DND-41 (cell line): ENCODE data around the gene XPNPEP3.

Experiments used
- ATAC-seq: fragments of 200-7000 bp; cut with Tn5 transposase; 3 replicates; pipeline ENCODE4 v1.9.1; 2021; ENCODE audit warnings: low read depth; ENCODE audit not compliant: insufficient read depth
- DNase-seq: peaks from one replicate; pipeline ENCODE4 v3.0.0-alpha.2; 2020
- H2AFZ ChIP-seq: 2 replicates; pipeline ENCODE4 v1.6.0; 2012; ENCODE audit warnings: low read depth, low read length
- H3K27ac ChIP-seq: 2 replicates; pipeline ENCODE4 v1.5.1; 2012; ENCODE audit warnings: low read length, inconsistent platforms
- H3K27me3 ChIP-seq: fragments of 200-600 bp; sonication (generic); 2 replicates; pipeline ENCODE4 v1.6.0; 2012; ENCODE audit warnings: low read length, mild to moderate bottlenecking, inconsistent platforms; ENCODE audit not compliant: insufficient read depth, poor library complexity
- H3K36me3 ChIP-seq: 2 replicates; pipeline ENCODE4 v1.5.1; 2012; ENCODE audit warnings: low read length, inconsistent platforms; ENCODE audit not compliant: insufficient read depth
- H3K4me1 ChIP-seq: 2 replicates; pipeline ENCODE4 v1.5.1; 2012; ENCODE audit warnings: mild to moderate bottlenecking, low read length; ENCODE audit not compliant: insufficient read depth
- H3K4me2 ChIP-seq: 2 replicates; pipeline ENCODE4 v1.6.0; 2012; ENCODE audit warnings: mild to moderate bottlenecking, moderate library complexity, low read length, inconsistent platforms; ENCODE audit not compliant: insufficient read depth
- H3K4me3 ChIP-seq, 2 experiments: fragments of 200-600 bp in 1 of 2; shearing (Covaris generic) in 1 of 2; 2 replicates each; pipeline ENCODE4 v1.5.1; 2012 to 2016; ENCODE audit warnings: inconsistent platforms in 2 of 2, low read length in 2 of 2, mild to moderate bottlenecking in 2 of 2, low read depth in 1 of 2, moderate library complexity in 1 of 2
- H3K79me2 ChIP-seq: 2 replicates; pipeline ENCODE4 v1.6.0; 2012; ENCODE audit warnings: low read length, inconsistent platforms; ENCODE audit not compliant: insufficient read depth
- H3K9ac ChIP-seq: 2 replicates; pipeline ENCODE4 v1.6.0; 2012; ENCODE audit warnings: low read depth, mild to moderate bottlenecking, inconsistent platforms, low read length, moderate library complexity
- H3K9me3 ChIP-seq: 2 replicates; pipeline ENCODE4 v1.5.1; 2012; ENCODE audit warnings: low read length, moderate library complexity, mild to moderate bottlenecking, inconsistent platforms; ENCODE audit not compliant: insufficient read depth, severe bottlenecking
- H4K20me1 ChIP-seq: 2 replicates; pipeline ENCODE4 v1.6.0; 2012; ENCODE audit warnings: low read length; ENCODE audit not compliant: insufficient read depth
- CTCF ChIP-seq: IDR thresholded peaks from 2 replicates; pipeline ENCODE4 v1.5.1; 2012; ENCODE audit warnings: borderline replicate concordance, low read length, moderate library complexity, mild to moderate bottlenecking; ENCODE audit not compliant: poor library complexity, severe bottlenecking; ENCODE audit errors: extremely low read depth
- EZH2 ChIP-seq: IDR thresholded peaks from 3 replicates; pipeline ENCODE4 v1.6.1; 2012; ENCODE audit warnings: borderline replicate concordance, low read depth, mild to moderate bottlenecking, moderate library complexity, low read length, inconsistent platforms; ENCODE audit not compliant: severe bottlenecking

XPNPEP3 gene

GRCh38 chr22:40874016-40874415 lies 17.1 kb downstream of the XPNPEP3 start:
- ATAC-seq (no peak), DNase-seq (no peak)
- no peaks in the 10 kb centered on the region for H3K4me1 ChIP-seq
- no peak overlapping the region for H3K4me3 ChIP-seq
- no peaks in the 10 kb centered on the region for H3K79me2 ChIP-seq
- H3K9ac ChIP-seq, result no peak overlapping the region; the same call in 1 of the 2 replicates
- H3K36me3 ChIP-seq, result 0 out of 2 replicates have a peak, but pooled peaks cover 2% of the 10 kb centered on the region
- no peaks in the 10 kb centered on the region for H3K27me3 ChIP-seq
- H3K4me2 ChIP-seq, result no peak overlapping the region
- no peaks in the 10 kb centered on the region for H4K20me1 ChIP-seq
- H2AFZ ChIP-seq, result no peak overlapping the region
- TF ChIP-seq EZH2 (no peak), CTCF (no peak)
- H3K27ac ChIP-seq, result no peak overlapping the region
- no peaks in the 10 kb centered on the region for H3K9me3 ChIP-seq

DNA sequence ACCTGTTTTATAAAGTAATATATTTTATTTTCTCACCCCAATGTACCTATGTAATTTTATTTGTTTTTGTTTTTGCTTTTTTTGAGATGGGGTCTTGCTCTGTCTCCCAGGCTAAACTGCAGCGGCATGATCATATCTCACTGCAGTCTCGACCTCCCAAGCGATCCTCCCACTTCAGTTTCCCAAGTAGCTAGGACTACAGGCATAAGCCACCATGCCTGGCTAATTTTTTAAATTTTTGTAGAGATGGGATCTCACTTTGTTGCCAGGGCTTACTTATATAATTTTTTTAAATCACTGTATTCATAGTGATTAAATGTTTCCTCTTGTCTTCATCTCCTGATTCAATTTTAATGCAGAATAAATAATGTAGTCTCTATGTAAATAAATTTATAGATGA lies 18.2 kb downstream of the XPNPEP3 start:
- H3K27me3 ChIP-seq, result no peaks in the 10 kb centered on the region
- no peak overlapping the region for H3K9ac ChIP-seq
- no peaks in the 10 kb centered on the region for H4K20me1 ChIP-seq
- H2AFZ ChIP-seq, result no peak overlapping the region
- no peak overlapping the region for H3K4me2 ChIP-seq
- H3K79me2 ChIP-seq, result no peaks in the 10 kb centered on the region
- DNase-seq, result no peak
- H3K9me3 ChIP-seq, result no peaks in the 10 kb centered on the region
- no peak for ATAC-seq
- no peaks in the 10 kb centered on the region for H3K4me1 ChIP-seq
- H3K27ac ChIP-seq, result no peak overlapping the region
- no peak overlapping the region for H3K4me3 ChIP-seq
- H3K36me3 ChIP-seq, result 0 out of 2 replicates have a peak, but pooled peaks cover 3% of the 10 kb centered on the region
- no peak for TF ChIP-seq CTCF
- no peak for TF ChIP-seq EZH2

DNA sequence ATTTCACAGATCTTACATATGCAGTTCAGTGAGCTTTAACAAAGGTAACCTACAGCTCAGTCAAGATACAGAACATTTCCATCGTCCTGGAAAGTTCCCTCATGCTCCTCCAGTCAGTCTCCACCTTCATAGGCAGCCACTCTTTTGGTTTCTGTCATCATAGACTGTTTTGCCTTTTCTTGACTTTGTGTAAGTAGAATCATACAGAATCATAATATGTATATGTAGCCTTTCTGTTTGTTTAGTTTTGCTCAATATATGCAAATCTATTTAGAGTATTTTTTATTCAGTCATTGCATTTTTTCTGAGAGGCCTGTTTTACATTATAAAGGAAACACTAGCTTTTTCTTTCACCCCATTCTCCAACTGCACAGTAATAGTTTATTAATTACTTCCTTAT lies 20.0 kb downstream of the XPNPEP3 start:
- Histone ChIP-seq H3K27me3 (no peaks in the 10 kb centered on the region), H3K4me1 (no peaks in the 10 kb centered on the region), H3K9me3 (no peaks in the 10 kb centered on the region), H3K27ac (no peak overlapping the region), H4K20me1 (no peaks in the 10 kb centered on the region), H3K36me3 (peaks cover 7% of the 10 kb centered on the region), H2AFZ (no peak overlapping the region), H3K79me2 (no peaks in the 10 kb centered on the region), H3K4me3 (no peak overlapping the region), H3K4me2 (no peak overlapping the region), H3K9ac (no peak overlapping the region)
- DNase-seq, result no peak
- TF ChIP-seq EZH2 (no peak), CTCF (no peak)
- no peak for ATAC-seq

GRCh38 chr22:40877488-40877887 lies 20.5 kb downstream of the XPNPEP3 start:
- no peak overlapping the region for H2AFZ ChIP-seq
- no peaks in the 10 kb centered on the region for H3K79me2 ChIP-seq
- H3K4me2 ChIP-seq, result no peak overlapping the region
- TF ChIP-seq EZH2, result no peak
- TF ChIP-seq CTCF, result no peak
- no peak overlapping the region for H3K9ac ChIP-seq
- H3K4me3 ChIP-seq, result no peak overlapping the region
- no peak overlapping the region for H3K27ac ChIP-seq
- no peaks in the 10 kb centered on the region for H3K9me3 ChIP-seq
- peaks cover 12% of the 10 kb centered on the region for H3K36me3 ChIP-seq
- H4K20me1 ChIP-seq, result no peaks in the 10 kb centered on the region
- no peaks in the 10 kb centered on the region for H3K4me1 ChIP-seq
- ATAC-seq (no peak), DNase-seq (no peak)
- no peaks in the 10 kb centered on the region for H3K27me3 ChIP-seq
